Measurements from ENCODE around the gene IFITM10.

Gene IFITM10

GRCh38 chr11:1750840-1751530 is 590 bp upstream of the IFITM10 start:
- no peak for DNase-seq

GRCh38 chr11:1749395-1750351 is 722 bp downstream of the IFITM10 start:
- peak; percentile 82 for DNase-seq

- DNase-seq: peak; percentile 20
These were observed 1.6 kb downstream of the IFITM10 start for GRCh38 chr11:1748636-1749394.

GRCh38 chr11:1747753-1748635 is 2.4 kb downstream of the IFITM10 start:
- DNase-seq: no peak

- DNase-seq: no peak
These were observed 3.2 kb downstream of the IFITM10 start for GRCh38 chr11:1746956-1747752.

- no peak for DNase-seq
These were observed 3.9 kb downstream of the IFITM10 start for GRCh38 chr11:1746511-1746931.

- DNase-seq: no peak
These were observed 4.6 kb downstream of the IFITM10 start for GRCh38 chr11:1745701-1746320.

- DNase-seq: no peak
These were observed 5.3 kb downstream of the IFITM10 start for GRCh38 chr11:1744891-1745700.

GRCh38 chr11:1744137-1744886 is 6.1 kb downstream of the IFITM10 start:
- no peak for DNase-seq

GRCh38 chr11:1743585-1744136 is 6.7 kb downstream of the IFITM10 start:
- no peak for DNase-seq

- DNase-seq: no peak
These were observed 7.4 kb downstream of the IFITM10 start for GRCh38 chr11:1742869-1743584.

GRCh38 chr11:1742371-1742770 is 8.0 kb downstream of the IFITM10 start:
- DNase-seq: no peak

- DNase-seq: no peak
These were observed 8.7 kb downstream of the IFITM10 start for GRCh38 chr11:1741741-1742140.

- no peak for DNase-seq
These were observed 9.4 kb downstream of the IFITM10 start for GRCh38 chr11:1740786-1741530.

GRCh38 chr11:1739576-1739975 is 10.8 kb downstream of the IFITM10 start:
- DNase-seq: no peak

GRCh38 chr11:1738380-1738779 is 12.0 kb downstream of the IFITM10 start:
- DNase-seq: no peak

GRCh38 chr11:1737080-1737757 is 13.2 kb downstream of the IFITM10 start:
- no peak for DNase-seq

Data from fibroblast of skin of right quadriceps (primary cell).